GM21737 (cell line): ENCODE measurements around the gene ITFG2.
"Not testable (repeated sequence)": the region's sequence is repeated elsewhere in the genome, so short reads cannot be mapped to it uniquely, and the experiment has no call there.

Experiments
- ATAC-seq: cut with Tn5 transposase; IDR thresholded peaks from one replicate; pipeline ENCODE4 v1.9.1; 2021; ENCODE audit warnings: mild to moderate bottlenecking, moderate library complexity; ENCODE audit not compliant: unreplicated experiment

ITFG2 gene

GRCh38 chr12:2858944-2859421 lies 46.5 kb downstream of the ITFG2 start:
- ATAC-seq, result no peak

- ATAC-seq, result no peak
These were observed 47.7 kb downstream of the ITFG2 start for GRCh38 chr12:2860170-2860569.

DNA sequence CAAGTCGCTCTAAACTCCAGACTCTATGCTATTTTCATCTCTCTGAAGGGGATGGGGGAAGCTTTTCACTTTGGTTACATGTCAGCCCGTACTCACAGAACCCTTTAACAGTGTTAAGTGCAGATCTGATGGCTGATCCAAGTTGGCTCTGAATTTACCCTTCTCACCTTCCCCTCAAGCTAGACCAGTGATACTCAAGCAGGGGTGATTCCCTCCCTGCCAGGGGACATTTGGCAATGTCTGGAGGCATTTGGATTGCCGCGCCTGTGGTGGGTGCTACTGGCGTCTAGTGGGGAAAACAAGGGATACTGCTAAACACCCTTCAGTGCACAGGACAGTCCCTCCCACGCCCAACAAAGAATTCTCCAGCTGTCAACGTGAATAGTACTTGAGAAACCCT lies 50.4 kb downstream of the ITFG2 start:
- no peak for ATAC-seq

- ATAC-seq, result not testable (repeated sequence)
These were observed 50.9 kb downstream of the ITFG2 start for GRCh38 chr12:2863402-2863801.

DNA sequence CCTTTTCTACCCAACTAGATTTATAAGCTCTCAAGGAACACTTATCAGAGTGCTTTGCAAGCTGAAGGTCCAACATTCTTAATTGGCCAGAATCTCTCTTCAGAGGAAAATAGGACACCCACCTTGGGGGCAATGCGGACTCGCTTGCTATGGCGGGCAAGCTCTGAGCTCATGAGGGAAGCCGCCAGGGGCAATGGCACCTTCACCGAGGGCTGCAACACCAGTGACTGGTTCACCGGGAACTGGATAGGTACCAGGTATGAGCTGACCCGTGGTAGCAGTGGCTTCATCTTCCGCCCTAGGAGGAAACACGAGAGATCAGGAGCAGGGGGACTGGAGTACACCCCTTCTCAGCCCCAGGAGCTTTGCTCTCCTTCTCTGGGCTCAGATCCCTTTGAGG lies 51.7 kb downstream of the ITFG2 start:
- no peak for ATAC-seq

DNA sequence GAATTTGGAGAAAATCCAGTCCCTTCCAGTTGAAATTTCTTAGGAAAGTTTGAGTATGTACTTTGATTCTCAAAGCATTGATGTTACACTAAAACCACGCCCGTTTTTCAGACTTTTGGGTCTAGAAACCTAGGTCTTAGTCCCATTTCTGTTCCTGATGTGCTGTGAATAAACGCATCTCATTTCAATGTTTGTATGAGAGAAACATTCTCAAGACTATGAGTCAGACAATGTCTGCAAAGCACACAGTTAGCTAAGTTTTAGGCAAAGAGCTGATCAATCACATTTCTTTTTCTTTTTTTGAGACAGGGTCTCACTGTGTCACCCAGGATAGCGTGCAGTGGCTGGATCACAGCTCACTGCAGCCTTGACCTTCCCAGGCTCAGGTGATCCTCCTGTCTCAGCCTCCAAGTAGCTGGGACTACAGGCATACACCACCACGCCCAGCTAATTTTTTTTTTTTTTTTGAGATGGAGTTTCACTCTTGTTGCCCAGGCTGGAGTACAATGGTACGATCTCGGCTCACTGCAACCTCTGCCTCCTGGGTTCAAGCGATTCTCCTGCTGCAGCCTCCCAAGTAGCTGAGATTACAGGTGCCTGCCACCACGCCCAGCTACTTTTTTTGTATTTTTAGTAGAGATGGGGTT lies 56.6 kb downstream of the ITFG2 start:
- not testable (repeated sequence) for ATAC-seq
